ENCODE measurements around the gene MPZL2.

Gene MPZL2

GRCh38 chr11:118283756-118284350 lies 19.8 kb upstream of the MPZL2 start:
- DNase-seq (ENCODE audit: low read depth in 2 of 2), result no peak

GRCh38 chr11:118283037-118283636 lies 19.0 kb upstream of the MPZL2 start:
- no peak for DNase-seq (ENCODE audit: low read depth in 2 of 2)

- DNase-seq (ENCODE audit: low read depth in 2 of 2), result no peak
Measured at GRCh38 chr11:118282606-118283005, 18.5 kb upstream of the MPZL2 start.

- DNase-seq (ENCODE audit: low read depth in 2 of 2), result no peak
Measured at GRCh38 chr11:118281284-118281683, 17.2 kb upstream of the MPZL2 start.

GRCh38 chr11:118277312-118277711 lies 13.2 kb upstream of the MPZL2 start:
- DNase-seq (ENCODE audit: low read depth in 2 of 2), result no peak

- no peak for DNase-seq (ENCODE audit: low read depth in 2 of 2)
Measured at GRCh38 chr11:118276422-118276821, 12.3 kb upstream of the MPZL2 start.

GRCh38 chr11:118275176-118275575 lies 11.1 kb upstream of the MPZL2 start:
- no peak for DNase-seq (ENCODE audit: low read depth in 2 of 2)

GRCh38 chr11:118274186-118274585 lies 10.1 kb upstream of the MPZL2 start:
- DNase-seq (ENCODE audit: low read depth in 2 of 2), result no peak

- no peak for DNase-seq (ENCODE audit: low read depth in 2 of 2)
Measured at GRCh38 chr11:118272001-118272400, 7.9 kb upstream of the MPZL2 start.

- no peak for DNase-seq (ENCODE audit: low read depth in 2 of 2)
Measured at GRCh38 chr11:118267486-118267885, 3.4 kb upstream of the MPZL2 start.

GRCh38 chr11:118265954-118266353 lies 1.9 kb upstream of the MPZL2 start:
- DNase-seq (ENCODE audit: low read depth in 2 of 2), result no peak

- DNase-seq (ENCODE audit: low read depth in 2 of 2), result no peak
Measured at GRCh38 chr11:118264569-118265465, 720 bp upstream of the MPZL2 start.

GRCh38 chr11:118263112-118263511 lies 985 bp downstream of the MPZL2 start:
- no peak for DNase-seq (ENCODE audit: low read depth in 2 of 2)

GRCh38 chr11:118260353-118260752 lies 3.7 kb downstream of the MPZL2 start:
- DNase-seq (ENCODE audit: low read depth in 2 of 2), result no peak

GRCh38 chr11:118259138-118259537 lies 5.0 kb downstream of the MPZL2 start:
- no peak for DNase-seq (ENCODE audit: low read depth in 2 of 2)

GRCh38 chr11:118258410-118258809 lies 5.7 kb downstream of the MPZL2 start:
- DNase-seq (ENCODE audit: low read depth in 2 of 2), result no peak

GRCh38 chr11:118252688-118253087 lies 11.4 kb downstream of the MPZL2 start:
- DNase-seq (ENCODE audit: low read depth in 2 of 2), result no peak

- DNase-seq (ENCODE audit: low read depth in 2 of 2), result peak; percentile 66 to 78
Measured at GRCh38 chr11:118251858-118252652, 12.0 kb downstream of the MPZL2 start, which contains the start of gene MPZL3. MPZL3 (minus strand) TSS chr11:118252365; CDS start chr11:118252294, 71 bp downstream.

- DNase-seq (ENCODE audit: low read depth in 2 of 2), result no peak
Measured at GRCh38 chr11:118247041-118247440, 17.1 kb downstream of the MPZL2 start.

- no peak for DNase-seq (ENCODE audit: low read depth in 2 of 2)
Measured at GRCh38 chr11:118245936-118246562, 18.0 kb downstream of the MPZL2 start.

- DNase-seq (ENCODE audit: low read depth in 2 of 2), result no peak
Measured at GRCh38 chr11:118243993-118244762, 19.9 kb downstream of the MPZL2 start.
